Measurements from ENCODE around the gene RIMBP2. TPM values are rescaled to one million over a fixed set of nuclear protein-coding genes. Genes with fewer than 3 reads are reported as not detected.

RIMBP2 gene
- total RNA-seq, 1 experiment from 2014 or later, result 0.95 TPM

- H3K9me3 ChIP-seq (ENCODE audit: low read depth, low read length, poor library complexity, severe bottlenecking), result no peaks in the 10 kb centered on the region
- no peaks in the 10 kb centered on the region for H3K36me3 ChIP-seq (ENCODE audit: insufficient read depth, low read length, poor library complexity, severe bottlenecking)
- intact Hi-C loops (cut with micrococcal nuclease; ENCODE audit: unreplicated experiment), result no loop called here
- no TSS peak for BruUV-seq (replicated peaks)
- ChIA-PET POLR2A (ENCODE audit: low non-redundant PET) (no interaction called here), CTCF (interaction anchor here (0.8 kb wide), 1 partner anchor 308 kb away, joined by 7 read pairs; no protein-coding TSS in a partner anchor)
- H3K27ac ChIP-seq (ENCODE audit: low read depth, low read length, poor library complexity, severe bottlenecking), result no peak overlapping the region
- H3K4me1 ChIP-seq (ENCODE audit: insufficient read depth, low read length, poor library complexity, severe bottlenecking), result no peaks in the 10 kb centered on the region
- TF ChIP-seq EZH2 (IDR thresholded peaks at IDR 0.05; ENCODE audit: borderline replicate concordance, low read depth, low read length, poor library complexity, severe bottlenecking) (no peak), CTCF (conservative IDR thresholded peaks at IDR 0.05; ENCODE audit: low read depth, low read length) (no peak)
- no peak overlapping the region for H3K4me3 ChIP-seq (ENCODE audit: low read depth, low read length, poor library complexity, severe bottlenecking)
- no peak for DNase-seq (ENCODE audit: low spot score)
- H3K27me3 ChIP-seq (replicated peaks; ENCODE audit: insufficient read depth, low read depth, low read length, poor library complexity), result no peaks in the 10 kb centered on the region
Observed at GRCh38 chr12:130436741-130437501, 279.2 kb downstream of the RIMBP2 start.

GRCh38 chr12:130435826-130436225, 280.3 kb downstream of the RIMBP2 start:
- ChIA-PET POLR2A (ENCODE audit: low non-redundant PET) (no interaction called here), CTCF (no interaction called here)
- H3K36me3 ChIP-seq (ENCODE audit: insufficient read depth, low read length, poor library complexity, severe bottlenecking), result no peaks in the 10 kb centered on the region
- H3K4me1 ChIP-seq (ENCODE audit: insufficient read depth, low read length, poor library complexity, severe bottlenecking), result no peaks in the 10 kb centered on the region
- no peaks in the 10 kb centered on the region for H3K9me3 ChIP-seq (ENCODE audit: low read depth, low read length, poor library complexity, severe bottlenecking)
- no peak overlapping the region for H3K27ac ChIP-seq (ENCODE audit: low read depth, low read length, poor library complexity, severe bottlenecking)
- DNase-seq (ENCODE audit: low spot score), result no peak
- TF ChIP-seq CTCF (conservative IDR thresholded peaks at IDR 0.05; ENCODE audit: low read depth, low read length) (no peak), EZH2 (IDR thresholded peaks at IDR 0.05; ENCODE audit: borderline replicate concordance, low read depth, low read length, poor library complexity, severe bottlenecking) (no peak)
- BruUV-seq (replicated peaks), result no TSS peak
- intact Hi-C loops (cut with micrococcal nuclease; ENCODE audit: unreplicated experiment), result no loop called here
- no peaks in the 10 kb centered on the region for H3K27me3 ChIP-seq (replicated peaks; ENCODE audit: insufficient read depth, low read depth, low read length, poor library complexity)
- H3K4me3 ChIP-seq (ENCODE audit: low read depth, low read length, poor library complexity, severe bottlenecking), result no peak overlapping the region

GRCh38 chr12:130435331-130435730, 280.8 kb downstream of the RIMBP2 start:
- ChIA-PET CTCF (no interaction called here), POLR2A (ENCODE audit: low non-redundant PET) (no interaction called here)
- no peak overlapping the region for H3K4me3 ChIP-seq (ENCODE audit: low read depth, low read length, poor library complexity, severe bottlenecking)
- DNase-seq (ENCODE audit: low spot score), result no peak
- H3K36me3 ChIP-seq (ENCODE audit: insufficient read depth, low read length, poor library complexity, severe bottlenecking), result no peaks in the 10 kb centered on the region
- BruUV-seq (replicated peaks), result no TSS peak
- TF ChIP-seq EZH2 (IDR thresholded peaks at IDR 0.05; ENCODE audit: borderline replicate concordance, low read depth, low read length, poor library complexity, severe bottlenecking), result no peak
- no peak for TF ChIP-seq CTCF (conservative IDR thresholded peaks at IDR 0.05; ENCODE audit: low read depth, low read length)
- H3K27me3 ChIP-seq (replicated peaks; ENCODE audit: insufficient read depth, low read depth, low read length, poor library complexity), result no peaks in the 10 kb centered on the region
- intact Hi-C loops (cut with micrococcal nuclease; ENCODE audit: unreplicated experiment), result no loop called here
- no peaks in the 10 kb centered on the region for H3K9me3 ChIP-seq (ENCODE audit: low read depth, low read length, poor library complexity, severe bottlenecking)
- H3K4me1 ChIP-seq (ENCODE audit: insufficient read depth, low read length, poor library complexity, severe bottlenecking), result no peaks in the 10 kb centered on the region
- H3K27ac ChIP-seq (ENCODE audit: low read depth, low read length, poor library complexity, severe bottlenecking), result no peak overlapping the region
